Transverse colon (tissue), 4 donors: Measurements from ENCODE around the gene DNAJC11.

Experiments used
- POLR2A ChIP-seq: fragments of 450-650 bp; IDR thresholded peaks from one replicate; pipeline ENCODE4 v1.6.1; 2016; ENCODE audit warnings: antibody characterized with exemption, mild to moderate bottlenecking, moderate library complexity
- POLR2AphosphoS5 ChIP-seq, 3 donors: sonication (generic); formaldehyde crosslinking; IDR thresholded peaks; one replicate each; pipeline ENCODE4 v1.6.1; 2016; ENCODE audit warnings: antibody characterized with exemption in 3 of 3
- TF ChIP-seq, protein P1 (sequence below), 5 experiments: fragments of 200-600 bp in 3 of 5; fragments of 450-650 bp in 2 of 5; sonication (generic) in 3 of 5; IDR thresholded peaks; 1 replicate in 2 of 5; 2 replicates in 3 of 5; pipeline ENCODE4 v1.5.1; 2016 to 2017; ENCODE audit warnings: antibody characterized with exemption in 5 of 5, inconsistent platforms in 3 of 5, mild to moderate bottlenecking in 2 of 5, moderate library complexity in 1 of 5

GRCh38 chr1:6694121-6694713 is 7.4 kb downstream of the DNAJC11 start:
- TF ChIP-seq POLR2A (no peak), POLR2AphosphoS5 (IDR thresholded peaks at IDR 0.05) (no peak)
- TF ChIP-seq, protein P1, sequence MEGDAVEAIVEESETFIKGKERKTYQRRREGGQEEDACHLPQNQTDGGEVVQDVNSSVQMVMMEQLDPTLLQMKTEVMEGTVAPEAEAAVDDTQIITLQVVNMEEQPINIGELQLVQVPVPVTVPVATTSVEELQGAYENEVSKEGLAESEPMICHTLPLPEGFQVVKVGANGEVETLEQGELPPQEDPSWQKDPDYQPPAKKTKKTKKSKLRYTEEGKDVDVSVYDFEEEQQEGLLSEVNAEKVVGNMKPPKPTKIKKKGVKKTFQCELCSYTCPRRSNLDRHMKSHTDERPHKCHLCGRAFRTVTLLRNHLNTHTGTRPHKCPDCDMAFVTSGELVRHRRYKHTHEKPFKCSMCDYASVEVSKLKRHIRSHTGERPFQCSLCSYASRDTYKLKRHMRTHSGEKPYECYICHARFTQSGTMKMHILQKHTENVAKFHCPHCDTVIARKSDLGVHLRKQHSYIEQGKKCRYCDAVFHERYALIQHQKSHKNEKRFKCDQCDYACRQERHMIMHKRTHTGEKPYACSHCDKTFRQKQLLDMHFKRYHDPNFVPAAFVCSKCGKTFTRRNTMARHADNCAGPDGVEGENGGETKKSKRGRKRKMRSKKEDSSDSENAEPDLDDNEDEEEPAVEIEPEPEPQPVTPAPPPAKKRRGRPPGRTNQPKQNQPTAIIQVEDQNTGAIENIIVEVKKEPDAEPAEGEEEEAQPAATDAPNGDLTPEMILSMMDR (IDR thresholded peaks at IDR 0.05), result no peak
